Measurements from ENCODE around the gene PDZD4. TPM values are rescaled to one million over a fixed set of nuclear protein-coding genes. Genes with fewer than 3 reads are reported as not detected.

PDZD4 gene
- total RNA-seq, 2 donors from 2014 or later, result 31.1 to 45.6 TPM

DNA sequence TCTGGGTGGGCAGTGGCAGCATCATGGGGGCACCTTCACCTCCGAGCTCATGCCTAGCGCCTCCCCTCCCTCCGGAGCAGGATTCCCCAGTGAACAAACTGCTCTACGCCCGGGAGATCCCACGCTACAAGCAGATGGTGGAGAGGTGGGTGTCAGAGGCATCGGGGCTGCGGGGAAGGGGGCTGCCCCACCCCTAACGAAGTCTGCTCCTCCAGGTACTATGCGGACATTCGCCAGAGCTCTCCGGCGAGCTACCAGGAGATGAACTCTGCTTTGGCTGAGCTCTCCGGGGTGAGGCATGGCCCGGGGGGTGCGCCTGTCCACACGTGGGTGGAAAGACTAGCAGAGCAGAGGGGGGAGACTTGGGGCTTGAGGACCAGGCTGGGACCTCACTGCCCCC, 52.2 kb downstream of the PDZD4 start:
- DNase-seq (no peak), ATAC-seq (no peak)
- H3K36me3 Mint-ChIP-seq (ENCODE audit: low read depth), result peaks cover 2% of the 10 kb centered on the region
- no peak overlapping the region for H3K4me3 Mint-ChIP-seq
- H3K27me3 Mint-ChIP-seq, result peaks cover 9% of the 10 kb centered on the region
- peaks cover 2% of the 10 kb centered on the region for H3K4me1 Mint-ChIP-seq
- no peak overlapping the region for H3K27ac Mint-ChIP-seq
- H3K9me3 ChIP-seq (ENCODE audit: control insufficient read depth, low read length, poor library complexity, severe bottlenecking), result no peaks in the 10 kb centered on the region

GRCh38 chrX:153777261-153778090, 52.9 kb downstream of the PDZD4 start:
- Mint-ChIP-seq H3K4me1 (peaks cover 2% of the 10 kb centered on the region), H3K36me3 (ENCODE audit: low read depth) (peaks cover 2% of the 10 kb centered on the region), H3K27me3 (peaks cover 9% of the 10 kb centered on the region), H3K4me3 (no peak overlapping the region), H3K27ac (no peak overlapping the region)
- DNase-seq, result no peak
- no peak for ATAC-seq
- no peaks in the 10 kb centered on the region for H3K9me3 ChIP-seq (ENCODE audit: control insufficient read depth, low read length, poor library complexity, severe bottlenecking)

- Mint-ChIP-seq H3K4me1 (peaks cover 2% of the 10 kb centered on the region), H3K36me3 (ENCODE audit: low read depth) (peaks cover 2% of the 10 kb centered on the region), H3K4me3 (no peak overlapping the region), H3K27me3 (peaks cover 9% of the 10 kb centered on the region), H3K27ac (no peak overlapping the region)
- no peak for DNase-seq
- H3K9me3 ChIP-seq (ENCODE audit: control insufficient read depth, low read length, poor library complexity, severe bottlenecking), result no peaks in the 10 kb centered on the region
- ATAC-seq, result no peak
Observed at GRCh38 chrX:153776611-153777045, 53.7 kb downstream of the PDZD4 start.

DNA sequence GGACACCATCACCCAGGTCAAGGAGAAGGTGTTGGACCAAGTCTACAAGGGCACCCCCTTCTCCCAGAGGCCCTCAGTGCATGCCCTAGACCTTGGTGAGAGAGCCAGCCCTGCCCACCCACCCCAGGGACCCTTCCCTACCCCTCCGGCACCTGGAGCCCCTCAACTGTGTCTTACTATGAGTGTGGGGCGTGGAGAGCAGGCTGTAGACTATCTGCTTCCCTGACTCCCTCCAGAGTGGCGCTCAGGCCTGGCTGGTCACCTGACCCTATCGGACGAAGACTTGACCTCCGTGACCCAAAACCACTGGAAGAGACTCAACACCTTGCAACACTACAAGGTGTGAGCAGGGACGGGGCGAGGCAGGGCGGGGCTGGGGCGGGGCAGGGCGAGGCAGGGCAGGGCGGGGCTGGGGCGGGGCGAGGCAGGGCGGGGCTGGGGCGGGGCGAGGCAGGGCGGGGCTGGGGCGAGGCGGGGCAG, 54.2 kb downstream of the PDZD4 start:
- Mint-ChIP-seq H3K4me3 (no peak overlapping the region), H3K27me3 (peaks cover 9% of the 10 kb centered on the region), H3K4me1 (peaks cover 2% of the 10 kb centered on the region), H3K27ac (no peak overlapping the region), H3K36me3 (ENCODE audit: low read depth) (peaks cover 2% of the 10 kb centered on the region)
- DNase-seq (no peak), ATAC-seq (no peak)
- no peaks in the 10 kb centered on the region for H3K9me3 ChIP-seq (ENCODE audit: control insufficient read depth, low read length, poor library complexity, severe bottlenecking)

DNA sequence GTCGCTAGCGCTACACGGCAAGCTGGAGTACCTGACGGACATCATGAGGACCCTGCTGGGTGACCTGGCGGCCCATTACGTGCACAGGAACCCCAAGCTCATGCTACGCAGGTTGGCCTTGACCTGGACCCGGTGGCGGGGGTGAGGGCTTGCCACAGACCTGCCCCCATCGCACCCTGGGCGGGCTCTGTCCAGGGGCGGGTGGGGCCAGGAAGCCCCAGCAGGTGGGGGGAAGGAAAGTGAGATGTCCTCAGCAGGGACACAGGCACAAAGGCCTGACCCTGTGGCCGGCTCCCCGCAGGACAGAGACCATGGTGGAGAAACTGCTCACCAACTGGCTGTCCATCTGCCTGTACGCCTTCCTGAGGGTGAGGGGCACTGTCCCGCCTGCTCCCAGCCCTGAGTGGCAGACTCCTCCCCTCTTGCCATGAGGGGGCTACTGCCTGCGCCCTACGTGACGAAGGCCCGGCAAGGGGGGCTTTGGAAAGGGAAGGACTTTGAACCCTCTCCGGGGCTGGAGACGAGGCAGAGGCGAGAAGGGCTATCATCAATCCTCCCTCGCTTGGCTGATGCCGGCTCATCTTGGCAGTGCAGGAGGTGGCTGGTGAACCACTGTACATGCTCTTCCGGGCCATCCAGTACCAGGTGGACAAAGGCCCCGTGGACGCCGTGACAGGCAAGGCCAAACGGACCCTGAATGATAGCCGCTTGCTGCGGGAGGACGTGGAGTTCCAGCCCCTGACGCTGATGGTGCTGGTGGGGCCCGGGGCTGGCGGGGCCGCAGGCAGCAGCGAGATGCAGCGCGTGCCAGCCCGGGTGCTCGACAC, 54.8 kb downstream of the PDZD4 start:
- Mint-ChIP-seq H3K4me3 (no peak overlapping the region), H3K4me1 (peaks cover 2% of the 10 kb centered on the region), H3K27me3 (peaks cover 9% of the 10 kb centered on the region), H3K27ac (no peak overlapping the region), H3K36me3 (ENCODE audit: low read depth) (peaks cover 2% of the 10 kb centered on the region)
- DNase-seq (no peak), ATAC-seq (no peak)
- no peaks in the 10 kb centered on the region for H3K9me3 ChIP-seq (ENCODE audit: control insufficient read depth, low read length, poor library complexity, severe bottlenecking)

DNA sequence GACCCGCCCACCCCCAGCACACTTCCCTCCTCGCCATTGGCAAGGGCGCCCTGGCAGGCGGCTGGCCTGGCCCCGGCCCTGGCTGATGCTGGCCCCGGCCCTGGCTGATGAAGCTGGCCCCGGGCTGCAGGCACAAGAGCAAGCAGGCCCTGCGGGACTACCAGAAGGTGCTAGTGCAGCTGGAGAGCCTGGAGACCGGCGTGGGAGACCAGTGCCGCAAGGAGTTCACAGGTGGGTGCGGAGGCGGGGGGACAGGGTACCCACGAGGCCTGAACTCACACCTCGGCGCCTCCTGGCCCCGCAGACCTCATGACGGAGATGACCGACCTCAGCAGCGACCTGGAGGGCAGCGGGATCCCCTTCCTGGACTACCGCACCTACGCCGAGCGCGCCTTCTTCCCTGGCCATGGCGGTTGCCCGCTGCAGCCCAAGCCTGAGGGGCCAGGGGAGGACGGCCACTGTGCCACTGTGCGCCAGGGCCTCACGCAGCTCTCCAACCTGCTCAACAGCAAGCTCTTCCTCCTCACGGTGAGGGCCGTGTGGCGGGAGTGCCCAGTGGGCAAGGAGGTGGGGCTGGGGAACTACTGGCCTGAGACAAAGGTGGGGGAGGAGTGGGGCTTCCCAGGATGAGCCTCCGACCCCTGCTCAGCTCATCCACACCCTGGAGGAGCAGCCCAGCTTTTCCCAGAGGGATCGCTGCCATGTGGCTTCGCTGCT, 55.6 kb downstream of the PDZD4 start:
- H3K27ac Mint-ChIP-seq, result no peak overlapping the region
- no peaks in the 10 kb centered on the region for H3K4me1 Mint-ChIP-seq
- ATAC-seq, result no peak
- no peak for DNase-seq
- no peaks in the 10 kb centered on the region for H3K9me3 ChIP-seq (ENCODE audit: control insufficient read depth, low read length, poor library complexity, severe bottlenecking)
- no peak overlapping the region for H3K4me3 Mint-ChIP-seq
- H3K36me3 Mint-ChIP-seq (ENCODE audit: low read depth), result no peaks in the 10 kb centered on the region
- H3K27me3 Mint-ChIP-seq, result peaks cover 2% of the 10 kb centered on the region

- Mint-ChIP-seq H3K4me1 (no peaks in the 10 kb centered on the region), H3K36me3 (ENCODE audit: low read depth) (no peaks in the 10 kb centered on the region), H3K27me3 (no peaks in the 10 kb centered on the region), H3K4me3 (no peak overlapping the region), H3K27ac (no peak overlapping the region)
- H3K9me3 ChIP-seq (ENCODE audit: control insufficient read depth, low read length, poor library complexity, severe bottlenecking), result no peaks in the 10 kb centered on the region
- no peak for ATAC-seq
- DNase-seq, result no peak
Observed at GRCh38 chrX:153773741-153774575, 56.4 kb downstream of the PDZD4 start.

DNA sequence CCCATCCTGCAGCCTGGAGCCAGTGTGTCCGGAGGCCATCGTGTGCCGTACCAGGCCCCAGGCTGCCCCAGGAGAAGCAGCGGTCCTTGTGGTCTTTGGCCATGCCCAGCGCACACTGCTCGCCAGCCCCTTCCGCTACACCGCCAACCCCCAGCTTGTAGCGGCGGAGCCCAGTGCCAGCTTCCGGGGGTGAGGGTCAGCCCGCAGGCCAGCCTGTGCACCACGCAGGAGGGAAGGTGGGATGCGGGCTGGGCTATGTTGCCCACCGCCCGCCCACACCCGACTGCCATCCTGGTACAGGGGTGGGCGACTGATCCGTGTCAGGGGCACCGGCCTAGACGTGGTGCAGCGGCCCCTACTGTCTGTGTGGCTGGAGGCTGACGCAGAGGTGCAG, 57.1 kb downstream of the PDZD4 start:
- Mint-ChIP-seq H3K27ac (no peak overlapping the region), H3K36me3 (ENCODE audit: low read depth) (no peaks in the 10 kb centered on the region), H3K4me1 (peaks cover 2% of the 10 kb centered on the region), H3K27me3 (no peaks in the 10 kb centered on the region), H3K4me3 (no peak overlapping the region)
- ATAC-seq (no peak), DNase-seq (no peak)
- H3K9me3 ChIP-seq (ENCODE audit: control insufficient read depth, low read length, poor library complexity, severe bottlenecking), result no peaks in the 10 kb centered on the region

- Mint-ChIP-seq H3K36me3 (ENCODE audit: low read depth) (no peaks in the 10 kb centered on the region), H3K27me3 (no peaks in the 10 kb centered on the region), H3K4me1 (peaks cover 3% of the 10 kb centered on the region), H3K4me3 (no peak overlapping the region), H3K27ac (no peak overlapping the region)
- DNase-seq, result no peak
- no peaks in the 10 kb centered on the region for H3K9me3 ChIP-seq (ENCODE audit: control insufficient read depth, low read length, poor library complexity, severe bottlenecking)
- no peak for ATAC-seq
Observed at GRCh38 chrX:153772316-153773217, 57.8 kb downstream of the PDZD4 start.

- ATAC-seq (no peak), DNase-seq (no peak)
- Mint-ChIP-seq H3K36me3 (ENCODE audit: low read depth) (no peaks in the 10 kb centered on the region), H3K27ac (no peak overlapping the region), H3K4me1 (peaks cover 3% of the 10 kb centered on the region), H3K27me3 (no peaks in the 10 kb centered on the region), H3K4me3 (no peak overlapping the region)
- H3K9me3 ChIP-seq (ENCODE audit: control insufficient read depth, low read length, poor library complexity, severe bottlenecking), result no peaks in the 10 kb centered on the region
Observed at GRCh38 chrX:153771415-153772315, 58.7 kb downstream of the PDZD4 start.
